Activated naive CD4-positive, alpha-beta T cell treated with anti-CD3 and anti-CD28 coated beads, Interleukin-2, amount 10 ng/mL, durations not matched to agents 7 days and 5 days (primary cell): ENCODE measurements around the gene HECA.
"Not testable (repeated sequence)": the region's sequence is repeated elsewhere in the genome, so short reads cannot be mapped to it uniquely, and the experiment has no call there.

Experiments used
- CTCF ChIA-PET: fragments of 350-600 bp; sonication (Branson Sonifier 250); formaldehyde crosslinking; loops from one replicate; lab custom pipeline; 2021; ENCODE audit warnings: antibody characterized with exemption; lab: Charles Lee
- DNase-seq: peaks from one replicate; pipeline ENCODE4 v3.0.0-alpha.2; 2020
- H3K27ac Mint-ChIP-seq: one replicate; pipeline ENCODE4 v1.8.0; 2021; ENCODE audit warnings: mild to moderate bottlenecking, moderate library complexity, mixed read lengths
- H3K27me3 Mint-ChIP-seq: one replicate; pipeline ENCODE4 v1.8.0; 2021; ENCODE audit warnings: mild to moderate bottlenecking, mixed read lengths
- H3K36me3 Mint-ChIP-seq: one replicate; pipeline ENCODE4 v1.8.0; 2021; ENCODE audit warnings: mixed read lengths
- H3K4me1 Mint-ChIP-seq: one replicate; pipeline ENCODE4 v1.8.0; 2021; ENCODE audit warnings: mixed read lengths
- H3K4me3 Mint-ChIP-seq: one replicate; pipeline ENCODE4 v1.8.0; 2021; ENCODE audit warnings: mild to moderate bottlenecking, moderate library complexity, mixed read lengths
- H3K9me3 Mint-ChIP-seq: one replicate; pipeline ENCODE4 v1.8.0; 2021; ENCODE audit warnings: mixed read lengths

The HECA gene

GRCh38 chr6:139124887-139125672 lies 9.8 kb upstream of the HECA start:
- Mint-ChIP-seq H3K4me1 (peaks cover 49% of the 10 kb centered on the region), H3K36me3 (peaks cover 13% of the 10 kb centered on the region), H3K27ac (peak overlapping the region; percentile 97), H3K27me3 (no peaks in the 10 kb centered on the region), H3K9me3 (peaks cover 11% of the 10 kb centered on the region), H3K4me3 (peak overlapping the region; percentile 61)
- DNase-seq: peak; percentile 89
- CTCF ChIA-PET: interaction anchor here (0.6 to 3.1 kb wide), 29 partner anchors 9 to 309 kb away, joined by 3 to 38 read pairs (median 5); partner anchors contain the start of genes HECA and TXLNB

DNA sequence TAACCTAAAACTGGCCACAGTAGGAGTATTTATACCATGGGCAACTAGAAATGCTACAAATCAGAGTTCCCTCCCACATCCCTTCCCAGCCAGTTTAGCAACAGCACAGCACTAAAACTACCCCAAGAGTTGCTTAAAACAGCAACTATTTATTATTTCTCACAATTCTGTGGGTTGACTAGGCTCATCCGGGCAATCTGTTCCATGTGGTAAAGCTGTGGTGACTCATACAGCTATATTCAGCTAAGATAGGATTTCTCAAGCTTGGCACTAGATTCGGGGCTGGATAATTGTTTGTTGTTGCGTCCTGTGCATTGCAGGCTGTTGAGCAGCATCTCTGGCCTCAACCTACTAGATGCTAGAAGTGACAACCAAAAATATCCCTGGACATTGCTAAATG lies 8.6 kb upstream of the HECA start:
- Mint-ChIP-seq H3K27ac (peak overlapping the region; percentile 97), H3K36me3 (peaks cover 10% of the 10 kb centered on the region), H3K27me3 (no peaks in the 10 kb centered on the region), H3K4me1 (peaks cover 52% of the 10 kb centered on the region), H3K9me3 (peaks cover 3% of the 10 kb centered on the region), H3K4me3 (no peak overlapping the region)
- peak; percentile 43 for DNase-seq
- CTCF ChIA-PET: interaction anchor here (1.1 to 3.1 kb wide), 9 partner anchors 24 to 310 kb away, joined by 3 to 38 read pairs (median 6); no protein-coding TSS in a partner anchor

GRCh38 chr6:139126931-139127330 lies 7.9 kb upstream of the HECA start:
- no peak for DNase-seq
- Mint-ChIP-seq H3K4me3 (no peak overlapping the region), H3K9me3 (no peaks in the 10 kb centered on the region), H3K27me3 (no peaks in the 10 kb centered on the region), H3K4me1 (peaks cover 59% of the 10 kb centered on the region), H3K36me3 (peaks cover 10% of the 10 kb centered on the region), H3K27ac (peak overlapping the region; percentile 97)
- CTCF ChIA-PET: interaction anchor here (1.2 to 3.1 kb wide), 5 partner anchors 35 to 243 kb away, joined by 5 to 38 read pairs (median 7); no protein-coding TSS in a partner anchor

DNA sequence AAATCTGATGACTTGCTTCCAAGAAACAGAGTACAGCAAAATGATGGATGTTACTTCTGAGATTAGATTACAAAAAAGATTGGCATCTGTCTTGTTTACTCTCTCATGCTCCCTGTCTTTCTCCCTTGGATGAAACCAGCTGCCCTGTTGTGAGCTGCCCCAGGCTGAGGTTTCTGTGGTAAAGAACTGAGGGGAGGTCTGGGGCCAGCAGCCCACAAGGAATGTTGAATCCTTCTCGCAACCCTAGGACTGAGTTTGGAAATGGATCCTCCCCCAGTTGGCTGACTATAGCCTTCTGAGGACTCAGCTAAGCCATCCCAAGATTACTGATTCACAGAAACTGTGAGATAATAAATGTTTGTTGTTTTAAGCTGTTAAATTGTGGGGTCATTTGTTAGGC lies 5.6 kb upstream of the HECA start:
- no peaks in the 10 kb centered on the region for H3K27me3 Mint-ChIP-seq
- peaks cover 72% of the 10 kb centered on the region for H3K4me1 Mint-ChIP-seq
- H3K27ac Mint-ChIP-seq: no peak overlapping the region
- peaks cover 10% of the 10 kb centered on the region for H3K36me3 Mint-ChIP-seq
- H3K9me3 Mint-ChIP-seq: no peaks in the 10 kb centered on the region
- no peak for DNase-seq
- H3K4me3 Mint-ChIP-seq: no peak overlapping the region
- CTCF ChIA-PET: no interaction called here

- CTCF ChIA-PET: interaction anchor here (0.5 to 3.1 kb wide), 15 partner anchors 13 to 316 kb away, joined by 3 to 14 read pairs (median 3); partner anchors contain the start of gene TXLNB
- peaks cover 56% of the 10 kb centered on the region for H3K4me1 Mint-ChIP-seq
Measured at GRCh38 chr6:139131736-139132280, 3.1 kb upstream of the HECA start.

DNA sequence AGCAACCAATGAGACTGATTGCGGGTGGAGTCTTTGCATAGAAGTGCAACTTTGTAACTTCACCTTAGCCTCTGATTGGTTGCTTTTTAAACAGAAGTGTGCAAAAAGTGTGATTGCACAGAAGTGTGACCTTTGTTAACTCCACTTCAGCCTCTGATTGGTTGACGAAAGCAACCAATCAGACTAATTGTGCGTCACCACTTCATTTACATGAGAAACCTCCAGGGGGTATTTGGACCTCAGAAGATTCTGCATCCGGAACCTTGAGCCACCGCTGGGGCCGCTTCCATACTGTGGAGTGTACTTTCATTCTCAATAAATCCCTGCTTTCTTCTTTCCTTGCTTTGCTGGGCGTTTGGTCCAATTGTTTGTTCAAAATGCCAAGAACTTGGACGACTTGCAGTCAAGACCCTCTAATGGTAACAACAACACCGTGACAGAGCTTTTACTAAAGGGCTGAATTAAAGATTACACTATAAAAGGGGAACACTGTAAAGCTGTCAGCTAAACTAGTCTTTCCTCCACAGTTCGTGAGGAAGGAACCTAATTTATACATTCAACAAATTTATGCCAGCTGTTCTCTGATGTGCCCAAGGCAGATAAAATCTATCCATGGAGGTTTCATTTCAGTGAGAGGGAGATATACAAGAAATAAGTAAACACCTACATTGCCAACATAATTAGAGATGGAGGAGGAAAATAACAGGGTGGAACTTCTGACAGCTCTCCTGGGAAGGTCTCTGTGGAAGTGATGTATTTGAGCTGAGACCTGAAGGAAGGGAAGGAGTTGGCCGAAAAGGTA lies 1.4 kb upstream of the HECA start:
- no peak for DNase-seq
- Mint-ChIP-seq H3K27ac (peak overlapping the region; percentile 8), H3K9me3 (no peaks in the 10 kb centered on the region), H3K4me3 (no peak overlapping the region), H3K36me3 (peaks cover 27% of the 10 kb centered on the region), H3K27me3 (no peaks in the 10 kb centered on the region), H3K4me1 (peaks cover 58% of the 10 kb centered on the region)
- CTCF ChIA-PET: interaction anchor here (0.8 to 3.1 kb wide), 7 partner anchors 9 to 241 kb away, joined by 3 to 14 read pairs (median 7); partner anchors contain the start of gene CITED2

More at GRCh38 chr6:139131736-139132280, 3.1 kb upstream of the HECA start:
- Mint-ChIP-seq H3K9me3 (no peaks in the 10 kb centered on the region), H3K36me3 (peaks cover 14% of the 10 kb centered on the region), H3K27me3 (no peaks in the 10 kb centered on the region), H3K27ac (peak overlapping the region; percentile 40), H3K4me3 (peak overlapping the region; percentile 8)
- no peak for DNase-seq

GRCh38 chr6:139134064-139134395 lies 850 bp upstream of the HECA start:
- DNase-seq: no peak
- CTCF ChIA-PET: interaction anchor here (0.8 to 1.9 kb wide), 3 partner anchors 9 to 240 kb away, joined by 4 to 11 read pairs (median 4); partner anchors contain the start of gene CITED2
- Mint-ChIP-seq H3K4me3 (no peak overlapping the region), H3K27me3 (no peaks in the 10 kb centered on the region), H3K36me3 (peaks cover 31% of the 10 kb centered on the region), H3K27ac (peak overlapping the region; percentile 78), H3K4me1 (peaks cover 63% of the 10 kb centered on the region), H3K9me3 (no peaks in the 10 kb centered on the region)

DNA sequence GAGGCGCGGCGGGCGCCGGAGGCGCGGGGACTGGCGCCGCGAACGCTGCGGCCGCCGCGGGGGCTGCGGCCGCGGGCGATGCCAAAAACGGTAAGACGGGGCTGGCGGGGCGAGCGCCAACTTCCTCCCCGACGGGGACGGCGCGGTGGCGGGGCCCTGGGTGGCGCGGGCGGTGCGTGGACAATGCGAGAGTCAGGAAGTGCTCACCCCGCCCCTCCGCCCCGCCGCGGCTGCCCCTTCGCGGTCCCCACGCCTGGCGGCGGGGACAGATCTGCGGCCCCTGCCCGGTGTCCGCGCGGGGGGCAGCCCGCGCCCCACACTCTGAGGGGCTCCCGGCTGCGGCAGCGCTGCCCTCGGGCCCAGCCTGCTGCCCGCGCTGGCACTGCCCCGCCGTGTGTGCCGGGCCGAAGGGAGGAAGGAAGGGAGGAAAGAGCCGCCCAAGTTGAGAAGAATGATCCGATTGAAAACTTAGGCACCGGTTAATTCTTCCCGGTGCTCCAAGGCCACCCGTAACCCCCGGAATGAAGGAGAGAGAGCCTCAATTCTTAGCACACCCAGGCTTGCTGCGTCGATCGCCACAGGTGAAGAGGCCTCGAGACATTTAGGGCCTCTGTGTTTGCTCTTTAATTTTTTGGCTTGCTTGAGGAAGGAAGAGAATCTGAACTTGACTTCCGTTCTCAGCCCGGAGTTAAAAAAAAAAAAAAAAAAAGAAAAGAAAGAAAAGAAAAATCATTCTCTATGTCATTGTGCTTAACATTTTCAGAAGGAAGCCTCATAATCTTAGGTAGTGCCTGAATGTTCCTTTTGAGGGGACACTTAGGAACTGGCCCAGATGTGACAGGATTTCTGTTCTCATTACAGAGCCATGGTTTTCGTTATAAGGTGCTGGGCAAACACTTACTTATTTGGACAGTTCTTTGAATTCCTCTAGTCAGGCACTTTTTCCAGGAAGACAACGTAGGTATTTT lies 982 bp downstream of the HECA start:
- Mint-ChIP-seq H3K9me3 (no peaks in the 10 kb centered on the region), H3K27ac (peak overlapping the region; percentile 99), H3K36me3 (peaks cover 42% of the 10 kb centered on the region), H3K4me1 (peaks cover 78% of the 10 kb centered on the region), H3K4me3 (peak overlapping the region; percentile 82), H3K27me3 (no peaks in the 10 kb centered on the region)
- peak; percentile 80 for DNase-seq
- CTCF ChIA-PET: no interaction called here

- Mint-ChIP-seq H3K4me1 (peaks cover 66% of the 10 kb centered on the region), H3K9me3 (no peaks in the 10 kb centered on the region), H3K36me3 (peaks cover 47% of the 10 kb centered on the region), H3K27me3 (no peaks in the 10 kb centered on the region), H3K27ac (peak overlapping the region; percentile 99), H3K4me3 (peak overlapping the region; percentile 82)
- no peak for DNase-seq
- CTCF ChIA-PET: interaction anchor here (0.8 to 2.0 kb wide), 8 partner anchors 9 to 322 kb away, joined by 3 to 14 read pairs (median 3); no protein-coding TSS in a partner anchor
Measured at GRCh38 chr6:139137706-139138105, 2.8 kb downstream of the HECA start.

- H3K4me3 Mint-ChIP-seq: peak overlapping the region; percentile 53
Measured at GRCh38 chr6:139140854-139141253, 6.0 kb downstream of the HECA start.

DNA sequence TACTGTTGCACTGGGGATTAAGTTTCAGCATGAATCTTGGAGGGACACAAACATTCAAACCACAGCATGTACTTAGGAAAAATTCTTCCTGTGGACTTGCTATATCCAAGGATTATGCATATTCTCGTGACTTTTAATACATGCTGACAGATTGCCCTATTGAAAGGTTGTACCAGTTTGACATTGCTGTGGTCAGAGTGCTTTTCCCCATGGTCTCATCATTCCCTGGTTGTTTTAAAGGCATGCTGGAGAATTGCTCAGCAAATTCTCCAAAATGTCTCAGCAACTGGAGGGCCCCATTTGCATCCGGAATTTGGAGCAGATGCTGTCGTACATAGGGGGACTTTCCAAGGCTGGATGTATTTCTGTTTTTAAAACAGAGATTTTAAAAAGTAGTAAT lies 7.4 kb downstream of the HECA start:
- H3K27ac Mint-ChIP-seq: peak overlapping the region; percentile 77

More at GRCh38 chr6:139140854-139141253, 6.0 kb downstream of the HECA start:
- not testable (repeated sequence) for H3K27me3 Mint-ChIP-seq, DNase-seq, H3K9me3 Mint-ChIP-seq
- peaks cover 61% of the 10 kb centered on the region for H3K36me3 Mint-ChIP-seq
- CTCF ChIA-PET: interaction anchor here (1.0 kb wide), 1 partner anchor 224 kb away, joined by 3 read pairs; no protein-coding TSS in a partner anchor
- H3K4me1 Mint-ChIP-seq: peaks cover 81% of the 10 kb centered on the region
- H3K27ac Mint-ChIP-seq: peak overlapping the region; percentile 56

GRCh38 chr6:139143111-139143510 lies 8.2 kb downstream of the HECA start:
- H3K9me3 Mint-ChIP-seq: no peaks in the 10 kb centered on the region
- DNase-seq: no peak
- no peak overlapping the region for H3K4me3 Mint-ChIP-seq
- peaks cover 85% of the 10 kb centered on the region for H3K4me1 Mint-ChIP-seq
- CTCF ChIA-PET: interaction anchor here (0.8 to 1.0 kb wide), 3 partner anchors 10 to 227 kb away, joined by 3 to 4 read pairs (median 3); no protein-coding TSS in a partner anchor
- H3K27ac Mint-ChIP-seq: peak overlapping the region; percentile 77
- peaks cover 54% of the 10 kb centered on the region for H3K36me3 Mint-ChIP-seq
- H3K27me3 Mint-ChIP-seq: no peaks in the 10 kb centered on the region

More for the DNA sequence above, 7.4 kb downstream of the HECA start:
- Mint-ChIP-seq H3K9me3 (no peaks in the 10 kb centered on the region), H3K4me3 (no peak overlapping the region), H3K36me3 (peaks cover 55% of the 10 kb centered on the region), H3K27me3 (no peaks in the 10 kb centered on the region), H3K4me1 (peaks cover 85% of the 10 kb centered on the region)
- CTCF ChIA-PET: interaction anchor here (0.8 kb wide), 1 partner anchor 9 kb away, joined by 3 read pairs; no protein-coding TSS in a partner anchor
- DNase-seq: no peak
